SKM-1 (cell line): ENCODE measurements around the gene MAFB.

ENCODE experiments used
- DNase-seq: peaks from one replicate; lab custom pipeline; 2025; ENCODE audit not compliant: unreplicated experiment; lab: John Stamatoyannopoulos, UW

The MAFB gene

DNA sequence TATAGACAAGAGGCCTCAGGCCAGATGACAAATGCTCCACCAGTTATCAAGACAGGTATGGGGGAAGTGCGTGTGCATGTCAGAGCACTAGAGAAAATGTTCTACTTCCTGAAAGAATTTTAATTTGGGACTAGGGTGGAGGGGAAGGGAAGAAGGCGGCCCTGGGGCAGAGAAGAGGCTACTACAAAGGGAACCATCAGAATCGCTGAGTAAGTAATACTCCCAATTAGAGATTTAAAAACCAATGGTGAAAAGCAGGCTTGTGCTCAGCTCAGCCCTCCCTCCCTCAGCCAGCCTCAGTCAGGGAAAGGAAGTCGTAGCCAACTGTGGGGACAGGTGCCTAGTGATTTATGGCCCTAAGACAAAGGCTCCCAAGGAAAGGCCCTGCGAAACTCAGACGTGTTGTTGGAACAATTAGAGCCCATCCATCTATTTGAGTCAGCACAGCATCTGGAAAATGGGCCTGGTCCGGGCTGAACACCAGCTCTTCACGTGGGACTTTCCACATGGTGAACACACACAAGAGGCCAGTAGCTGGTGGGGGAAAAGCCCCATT lies 15.0 kb upstream of the MAFB start:
- DNase-seq, result no peak

DNA sequence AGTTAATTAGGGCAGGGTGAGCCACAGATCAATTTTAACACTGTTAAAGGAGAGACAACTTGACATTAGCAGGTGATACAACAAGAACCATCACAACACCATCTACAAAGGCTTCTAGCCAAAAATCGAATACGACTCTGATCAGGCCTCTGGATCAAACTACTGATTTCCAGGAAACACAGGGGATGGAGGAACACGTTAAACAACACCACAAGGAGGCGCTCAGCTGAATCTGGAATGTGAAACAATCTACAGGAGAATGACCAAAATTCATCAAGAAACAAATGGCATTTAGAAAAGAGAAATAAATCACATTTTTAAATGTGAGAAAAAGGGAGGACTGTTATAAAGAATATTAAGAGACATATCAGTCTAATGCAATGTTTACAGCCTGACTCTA lies 13.5 kb upstream of the MAFB start:
- DNase-seq, result no peak

DNA sequence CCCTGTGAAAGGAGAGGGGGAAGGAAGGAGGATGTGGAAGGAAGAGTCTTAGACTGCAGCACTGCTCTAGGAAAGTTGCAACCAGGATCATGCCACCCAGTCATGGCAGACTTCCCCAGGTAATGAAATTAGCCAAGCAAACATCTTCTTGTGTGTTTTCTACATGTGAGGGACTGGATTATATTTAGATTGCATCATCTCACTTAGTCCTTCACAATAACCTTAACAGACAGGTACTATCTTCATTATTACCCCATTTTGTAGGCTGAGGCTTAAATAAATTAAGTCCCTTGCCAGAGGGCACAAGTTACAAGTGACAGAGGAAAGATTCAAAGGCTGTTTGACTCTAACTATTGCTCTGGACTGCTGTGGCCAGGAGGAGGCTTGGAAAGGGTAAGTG lies 9.7 kb upstream of the MAFB start:
- no peak for DNase-seq

DNA sequence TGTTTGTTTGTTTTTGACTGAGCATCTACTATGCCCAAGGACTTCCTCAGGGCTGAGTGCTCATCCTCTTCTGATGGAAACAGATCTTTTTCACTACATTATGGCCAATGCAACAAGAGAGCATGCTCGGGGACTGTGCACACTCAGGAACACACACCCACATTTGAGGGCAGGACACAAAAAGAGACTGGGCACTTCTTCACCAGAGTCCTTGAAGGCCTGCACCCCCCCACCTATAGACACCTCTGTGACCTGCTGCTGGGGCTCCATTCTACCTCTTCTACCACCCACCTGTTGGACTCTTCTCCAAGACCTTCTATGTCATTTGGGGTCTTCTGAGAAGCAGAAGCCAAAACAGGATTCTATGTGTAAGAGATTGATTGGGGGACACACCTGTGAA lies 9.2 kb upstream of the MAFB start:
- DNase-seq, result no peak

DNA sequence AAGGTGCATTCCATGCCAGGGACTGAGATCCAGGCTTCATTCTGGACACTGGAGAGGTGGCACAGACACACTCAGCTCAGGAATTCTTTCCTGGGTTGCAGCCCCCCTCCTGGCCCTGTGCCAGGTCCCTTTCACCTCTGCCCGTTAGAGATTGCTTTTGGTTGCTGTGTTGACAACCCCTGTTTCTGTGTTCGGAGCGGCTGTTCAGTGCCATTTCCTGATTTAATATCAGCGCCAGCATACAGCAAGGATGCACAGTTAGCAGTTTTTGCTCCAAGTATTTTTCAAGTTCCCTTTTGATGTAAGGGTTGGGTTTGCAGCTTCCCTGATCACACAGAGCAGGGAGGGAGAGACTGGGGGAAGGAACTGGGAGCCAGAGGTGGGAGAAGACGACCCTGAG lies 8.5 kb upstream of the MAFB start:
- no peak for DNase-seq

DNA sequence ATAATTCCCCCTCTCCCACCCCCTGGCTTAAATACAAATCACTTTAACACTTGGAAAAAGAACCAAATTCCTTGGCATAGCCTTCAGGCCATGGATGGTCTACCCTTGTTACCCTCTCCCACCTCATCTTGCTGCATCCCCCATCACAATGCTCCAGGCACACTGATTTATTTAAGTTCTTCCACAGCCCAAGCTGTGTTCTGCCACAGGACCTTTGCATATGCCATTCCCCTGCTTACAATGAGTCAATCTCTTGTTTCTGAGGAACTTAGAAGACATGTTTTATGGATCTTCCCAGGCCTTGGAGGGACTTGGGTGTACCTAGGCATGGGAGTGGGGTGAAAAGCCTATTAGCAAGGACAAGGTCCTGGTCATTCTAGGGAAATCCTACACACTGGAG lies 6.2 kb upstream of the MAFB start:
- DNase-seq, result no peak

DNA sequence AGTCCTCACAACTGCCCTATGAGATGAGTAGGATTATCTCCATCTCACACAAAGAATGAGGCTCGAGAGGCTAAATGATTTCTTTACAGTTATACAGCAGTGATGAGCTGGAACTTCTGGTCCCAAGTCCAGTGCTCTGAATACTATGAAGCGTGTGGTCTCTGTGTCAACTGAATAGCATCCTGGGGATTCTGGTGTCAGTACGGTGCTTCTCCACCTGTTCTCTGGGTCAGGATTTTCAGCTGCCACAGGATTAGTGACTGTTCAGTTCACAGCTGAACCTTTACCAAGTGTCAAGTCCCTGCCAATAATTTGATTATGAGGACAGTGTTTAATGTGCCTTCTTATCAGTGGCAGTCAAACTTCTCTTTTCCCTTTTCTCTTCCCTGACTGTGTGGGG lies 5.2 kb upstream of the MAFB start:
- no peak for DNase-seq

DNA sequence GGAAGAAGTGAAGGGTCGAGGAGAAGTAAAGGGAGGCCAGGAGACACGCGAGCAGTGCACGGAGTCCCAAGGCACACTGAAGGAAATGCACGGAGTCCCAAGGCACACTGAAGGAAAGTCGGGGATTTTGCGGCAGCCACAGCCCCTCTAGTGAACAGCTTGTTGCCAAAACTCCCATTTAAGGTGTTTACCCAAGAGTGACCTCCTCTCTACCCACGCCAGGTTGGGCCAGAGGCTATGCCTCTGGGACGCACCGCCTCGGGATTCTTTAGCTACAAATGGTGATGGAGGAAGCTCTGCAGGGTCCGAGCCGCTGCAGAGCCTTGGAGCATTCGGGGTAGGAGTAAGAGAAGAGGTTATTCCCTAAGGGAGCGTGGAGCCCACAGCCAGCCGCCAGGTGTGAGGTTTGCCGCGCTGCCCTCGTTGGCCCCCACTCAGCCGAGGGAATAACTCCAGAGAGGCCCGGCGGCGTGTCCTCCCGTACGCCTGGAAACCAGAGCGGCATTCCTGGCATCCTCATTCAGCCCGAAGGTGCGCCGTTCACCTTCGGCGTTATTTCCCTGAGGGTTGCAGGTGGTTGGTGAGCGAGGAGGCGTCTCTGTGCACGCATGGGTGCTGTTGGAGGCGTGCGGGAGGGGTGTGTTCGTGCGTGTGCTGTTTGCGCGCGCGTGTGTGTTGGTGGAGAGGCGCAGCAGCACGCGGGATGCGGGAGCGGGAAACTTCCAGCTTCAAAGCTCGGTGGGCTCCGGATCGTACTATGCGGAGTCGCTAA lies 3.4 kb upstream of the MAFB start:
- no peak for DNase-seq

DNA sequence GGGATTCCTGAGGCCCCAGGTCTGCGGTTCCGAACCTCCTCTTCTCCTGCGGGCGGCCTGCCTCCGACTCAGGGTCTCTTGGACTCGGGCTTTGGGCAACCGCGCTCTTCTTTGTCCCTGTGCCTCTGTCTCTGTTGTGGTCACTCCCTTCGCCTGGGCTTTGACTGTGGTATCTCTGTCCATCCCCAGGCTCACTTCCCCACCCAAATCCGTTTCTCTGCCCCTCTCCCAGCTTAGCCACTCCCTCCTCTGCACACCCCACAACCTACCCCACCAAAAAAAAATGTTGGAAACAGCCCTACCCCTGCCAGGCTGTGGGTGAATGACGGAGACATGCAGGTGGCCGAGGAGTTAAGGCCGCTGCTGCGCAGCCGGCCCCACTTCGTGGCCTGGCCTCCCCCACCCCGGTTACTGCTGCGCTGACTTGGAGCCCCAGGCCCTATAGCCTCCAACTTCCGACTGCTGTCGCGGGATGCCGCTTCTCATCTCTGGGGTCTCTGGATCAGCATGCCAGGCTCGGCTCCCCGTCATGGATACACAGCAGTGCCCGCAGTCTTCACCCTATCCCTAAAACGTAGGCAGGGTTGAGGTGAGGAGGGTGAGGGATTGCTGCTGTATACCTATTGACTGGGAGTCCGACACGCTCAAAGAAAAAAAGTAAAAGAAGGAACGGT lies 2.7 kb upstream of the MAFB start:
- DNase-seq, result no peak

DNA sequence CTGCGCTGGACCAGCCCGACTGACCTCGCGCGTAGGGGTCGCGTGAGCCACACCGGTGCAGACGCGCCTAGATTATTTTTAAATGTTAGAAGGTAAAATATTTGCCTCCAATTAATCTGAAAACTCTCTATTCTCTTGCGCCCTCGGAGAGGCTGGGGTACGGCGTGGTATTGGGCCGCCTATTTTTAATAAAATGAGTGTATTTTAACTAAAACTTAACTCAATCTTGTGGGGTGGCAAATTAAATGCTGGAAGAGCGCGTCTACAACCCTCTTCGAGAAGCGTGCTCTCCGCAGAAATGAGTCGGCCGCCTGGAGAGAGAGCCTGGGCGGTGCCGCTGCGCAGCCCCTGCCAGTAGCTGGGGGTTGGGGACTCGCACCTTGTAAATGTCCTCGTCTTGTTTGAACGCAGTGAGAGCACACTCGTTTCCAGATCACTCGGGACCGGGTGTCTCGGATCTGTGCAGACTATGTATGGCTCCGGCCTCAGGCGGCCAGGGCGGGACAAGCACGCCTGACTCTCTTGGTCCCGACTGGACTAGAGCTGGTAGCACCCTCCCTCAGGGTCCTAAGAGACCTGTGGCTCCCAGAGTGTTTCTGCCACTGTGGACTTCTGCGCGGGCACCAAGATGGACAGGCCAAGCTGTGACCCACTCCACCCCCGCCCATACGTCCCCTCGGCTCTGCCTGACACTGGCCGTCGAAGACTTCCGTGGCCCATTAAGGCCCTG lies 2.0 kb upstream of the MAFB start:
- DNase-seq, result no peak

DNA sequence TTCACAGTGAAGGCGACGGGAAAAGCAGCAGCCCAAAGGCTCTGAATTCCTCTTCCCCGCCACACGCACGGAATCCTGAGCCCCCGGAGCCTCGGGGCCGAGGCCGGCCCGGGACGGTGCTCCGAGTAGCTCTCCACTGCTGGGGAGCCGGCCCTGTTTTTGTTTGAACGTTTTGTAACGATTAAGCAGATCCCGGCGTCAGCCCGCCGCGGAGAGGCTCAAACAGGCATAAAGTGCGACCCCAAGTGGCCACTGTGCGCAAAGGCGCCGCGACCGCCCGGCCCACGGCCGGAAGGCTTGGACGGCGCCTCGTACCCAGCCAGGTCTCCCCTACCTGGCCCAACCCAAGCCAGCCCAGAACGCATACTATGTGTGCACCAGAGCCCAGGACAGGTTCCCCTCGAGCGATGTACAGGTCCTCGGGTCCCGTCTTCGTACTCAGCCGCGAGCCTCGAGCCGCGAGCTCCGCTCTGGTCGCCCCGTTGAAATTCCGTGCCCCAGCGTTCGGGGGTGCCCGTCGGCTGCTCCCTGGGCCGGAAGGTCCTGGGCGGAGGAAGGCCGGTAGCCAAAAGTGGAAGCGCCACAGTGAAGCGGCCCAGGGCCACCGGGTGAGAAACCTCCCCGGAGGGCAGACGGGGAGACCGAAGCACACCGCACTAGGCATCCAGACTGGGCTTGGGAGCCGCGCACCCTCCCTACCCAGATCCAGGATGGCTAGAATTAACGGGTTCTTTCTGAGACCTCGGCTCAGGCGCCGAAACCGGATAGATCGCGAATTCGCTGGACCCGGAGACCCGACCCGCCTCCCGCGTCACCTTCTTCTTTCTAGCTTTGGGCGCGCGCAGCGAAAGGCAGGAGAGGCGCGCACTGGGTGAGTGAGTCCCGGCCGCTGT lies 1.2 kb upstream of the MAFB start:
- DNase-seq, result peak; percentile 28

DNA sequence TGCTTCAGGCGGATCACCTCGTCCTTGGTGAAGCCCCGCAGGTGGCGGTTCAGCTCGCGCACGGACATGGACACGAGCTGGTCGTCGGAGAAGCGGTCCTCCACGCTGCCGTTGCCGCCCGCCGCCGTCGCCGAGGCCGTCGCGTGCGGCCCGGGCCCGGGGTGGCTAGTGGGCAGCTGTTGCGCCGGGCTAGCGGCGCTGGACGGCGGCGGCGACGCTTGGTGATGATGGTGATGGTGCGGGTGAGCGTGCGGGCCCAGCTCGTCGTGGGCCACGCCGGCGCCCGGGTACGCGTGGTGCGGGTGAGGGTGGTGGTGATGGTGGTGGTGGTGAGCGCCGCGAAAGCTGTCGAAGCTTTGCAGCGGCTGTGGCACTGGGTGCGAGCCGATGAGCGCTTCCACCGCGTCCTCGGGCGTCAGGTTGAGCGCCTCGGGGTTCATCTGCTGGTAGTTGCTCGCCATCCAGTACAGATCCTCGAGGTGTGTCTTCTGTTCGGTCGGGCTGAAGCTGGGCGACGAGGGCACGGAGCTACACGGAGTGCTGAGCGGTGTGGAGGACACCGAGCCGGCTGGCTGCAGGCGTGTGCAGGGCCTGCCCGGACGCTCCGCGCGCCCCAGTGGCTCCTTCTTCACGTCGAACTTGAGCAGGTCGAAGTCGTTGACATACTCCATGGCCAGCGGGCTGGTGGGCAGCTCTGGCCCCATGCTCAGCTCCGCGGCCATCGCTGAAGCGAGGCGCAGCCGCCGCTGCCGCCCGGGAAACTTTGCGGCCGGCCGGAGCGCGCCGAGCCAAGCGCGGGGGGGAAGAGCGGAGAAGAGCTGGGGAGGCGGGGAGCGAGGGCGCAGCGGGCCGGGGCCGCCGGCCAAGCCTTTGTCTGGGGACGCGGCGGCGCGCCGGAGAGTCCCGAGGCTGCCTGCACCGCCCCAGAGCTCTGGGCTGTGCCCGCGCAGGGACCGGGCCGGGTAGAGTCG lies 622 bp downstream of the MAFB start:
- DNase-seq, result no peak

DNA sequence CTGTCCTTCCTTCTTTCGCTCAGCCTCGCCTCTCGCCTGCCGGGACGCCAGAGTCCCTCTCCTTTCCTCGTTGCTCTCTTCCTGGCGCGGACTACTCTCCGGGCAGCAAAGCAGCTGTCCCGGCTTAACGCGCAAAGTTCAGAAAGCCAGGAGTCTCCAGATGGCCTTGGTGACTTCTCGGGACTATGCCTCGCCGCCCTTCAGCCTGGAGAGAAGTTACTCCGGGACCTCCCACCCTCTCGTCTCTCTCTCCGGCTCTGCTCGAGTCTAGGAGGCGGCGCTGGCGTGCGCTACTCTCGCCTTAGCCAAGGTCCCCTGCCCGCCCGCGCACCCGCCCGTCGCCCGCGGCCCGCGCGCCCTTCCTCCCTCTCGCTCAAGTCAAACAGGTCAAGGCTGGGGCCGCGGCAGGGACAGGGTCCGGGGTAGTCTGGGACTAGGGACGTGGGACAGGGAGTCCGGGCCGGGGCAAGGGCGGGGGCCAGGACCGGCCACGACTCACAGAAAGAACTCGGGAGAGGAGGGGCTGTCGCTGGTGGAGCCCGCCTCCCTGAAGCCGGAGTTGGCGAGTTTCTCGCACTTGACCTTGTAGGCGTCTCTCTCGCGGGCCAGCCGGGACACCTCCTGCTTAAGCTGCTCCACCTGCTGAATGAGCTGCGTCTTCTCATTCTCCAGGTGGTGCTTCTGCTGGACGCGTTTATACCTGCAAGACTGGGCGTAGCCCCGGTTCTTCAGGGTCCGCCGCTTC lies 1.5 kb downstream of the MAFB start:
- no peak for DNase-seq

DNA sequence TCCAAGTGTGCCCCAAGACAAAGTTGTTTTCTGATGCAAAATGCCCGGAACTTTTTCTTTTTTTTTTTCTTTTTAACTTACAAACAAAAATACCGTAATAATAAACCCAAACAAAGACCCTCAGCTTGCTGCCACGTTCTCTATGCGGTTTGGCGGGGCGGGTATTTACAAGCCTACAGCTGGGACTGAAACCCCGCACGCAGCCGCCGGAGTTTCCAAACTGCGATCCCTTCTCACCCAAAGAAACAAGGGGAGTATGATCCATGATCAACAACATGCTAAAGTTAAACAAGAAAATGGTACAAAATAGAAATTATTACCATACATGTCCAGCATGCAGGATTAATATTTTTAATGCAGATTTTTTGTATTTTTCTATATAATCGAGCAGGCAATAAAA lies 2.1 kb downstream of the MAFB start:
- no peak for DNase-seq

DNA sequence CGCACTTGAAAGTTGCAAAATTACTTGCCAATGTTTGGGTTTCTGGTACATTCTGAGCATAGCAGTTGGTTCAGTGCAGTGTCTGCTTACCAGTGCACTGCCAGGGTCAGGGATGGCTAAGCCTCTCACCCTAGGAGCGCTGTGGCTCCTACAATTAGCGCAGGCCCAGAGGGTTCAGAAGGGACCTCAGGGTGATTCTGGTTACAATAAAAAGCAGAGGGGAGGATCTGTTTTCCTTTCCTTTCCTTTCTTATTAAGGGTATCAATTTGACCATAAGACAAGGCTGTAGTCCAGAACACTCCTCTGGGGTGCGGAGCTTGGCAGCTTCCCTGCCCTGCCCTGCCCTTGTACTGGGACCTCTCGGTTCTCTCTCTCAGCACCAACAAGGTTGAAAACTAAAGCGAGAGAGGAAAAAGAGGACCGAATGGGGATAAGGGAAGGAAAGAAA lies 2.6 kb downstream of the MAFB start:
- DNase-seq, result no peak

DNA sequence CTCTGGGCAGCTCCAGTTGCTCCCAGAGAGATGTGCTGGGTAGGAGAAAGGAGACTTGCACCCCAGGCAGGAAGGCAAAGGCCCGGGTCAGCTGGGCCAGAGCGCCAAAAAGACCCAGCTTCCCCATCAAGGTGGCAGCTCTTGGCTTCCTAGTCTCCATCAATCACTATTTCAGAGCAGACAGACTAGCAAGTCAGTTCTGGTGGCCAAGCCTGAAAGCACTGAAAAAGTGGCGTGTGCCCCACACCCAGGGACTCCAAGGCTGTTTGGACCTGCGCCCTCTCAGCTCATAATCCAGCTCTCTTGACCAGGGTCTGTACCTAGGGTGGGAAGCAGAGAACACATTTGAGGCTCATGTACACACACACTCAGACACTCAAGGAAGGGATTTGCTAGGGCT lies 3.7 kb downstream of the MAFB start:
- DNase-seq, result no peak

DNA sequence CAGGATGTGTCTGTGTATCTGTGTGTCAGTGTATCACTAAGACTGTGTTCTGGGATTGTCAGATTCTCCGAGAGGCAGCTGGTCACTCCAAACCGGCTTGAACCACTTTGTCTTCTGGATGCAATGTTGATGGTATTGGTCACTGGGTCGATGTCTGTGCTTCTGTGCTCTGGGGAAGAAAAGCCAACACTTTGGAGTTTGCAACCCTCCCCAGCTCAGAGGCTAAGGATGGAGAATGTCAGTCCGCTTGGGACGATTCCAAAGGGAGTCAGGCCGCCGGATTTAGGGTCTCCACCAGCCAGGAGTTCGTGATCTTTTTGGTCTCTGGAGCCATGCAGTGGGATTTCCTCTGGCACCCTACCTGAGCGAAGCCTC lies 5.2 kb downstream of the MAFB start:
- DNase-seq, result no peak

DNA sequence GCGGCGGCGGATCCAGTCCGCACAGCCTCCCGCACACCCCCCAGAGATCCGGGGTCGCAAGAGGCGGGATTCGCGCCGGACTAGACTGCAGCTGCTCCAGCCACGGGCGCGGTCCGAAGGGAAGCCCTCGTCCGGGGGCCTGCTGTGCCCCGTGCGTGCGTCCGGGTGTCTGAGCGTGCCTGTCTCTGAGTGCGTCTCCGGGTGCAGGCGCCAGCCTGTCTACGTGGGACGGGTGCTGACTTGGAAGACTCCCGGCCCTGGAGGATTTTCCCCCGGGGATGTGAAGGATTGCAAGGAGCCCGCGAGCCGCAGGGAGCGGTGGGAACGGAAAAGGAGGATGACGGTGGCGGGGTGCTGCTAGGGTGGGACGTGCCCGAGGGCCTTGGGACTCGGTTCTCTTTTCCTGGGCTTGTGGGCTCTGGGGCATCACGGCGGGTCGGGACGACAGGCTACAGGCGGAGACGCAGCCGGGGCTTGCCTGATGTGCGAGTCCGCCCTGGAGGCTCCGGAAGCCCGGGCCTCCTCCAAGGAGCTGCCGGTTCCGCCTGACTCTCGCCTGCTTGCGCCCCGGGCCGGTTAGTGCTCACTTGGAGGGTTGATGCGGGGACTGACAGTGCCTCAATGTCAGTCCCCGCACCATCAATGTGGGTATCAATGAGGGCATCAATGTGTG lies 5.7 kb downstream of the MAFB start:
- DNase-seq, result no peak
